22Rv1 (cell line): Measurements from ENCODE around the gene SLC39A8.

Experiments used
- CTCF ChIP-seq: fragments of 450-650 bp; IDR thresholded peaks from 2 replicates; pipeline ENCODE4 v1.5.1; 2017; ENCODE audit warnings: mild to moderate bottlenecking
- ZFX ChIP-seq: fragments of 450-650 bp; IDR thresholded peaks from 2 replicates; pipeline ENCODE4 v1.6.1; 2017; ENCODE audit warnings: antibody characterized with exemption, borderline replicate concordance

GRCh38 chr4:102386966-102387365 is 41.7 kb upstream of the SLC39A8 start:
- TF ChIP-seq CTCF: no peak
- no peak for TF ChIP-seq ZFX
